Measurements from ENCODE around the gene MYBPHL. TPM values are rescaled to one million over a fixed set of nuclear protein-coding genes. Genes with fewer than 3 reads are reported as not detected.

The MYBPHL gene
- total RNA-seq, 1 donor from 2014 or later = not detected

- no peak for DNase-seq (ENCODE audit: low spot score)
- H3K4me3 Mint-ChIP-seq (ENCODE audit: unreplicated experiment) = no peak overlapping the region
- no peak for TF ChIP-seq CTCF (IDR thresholded peaks at IDR 0.05; ENCODE audit: unreplicated experiment)
- peaks cover 16% of the 10 kb centered on the region for H3K27me3 Mint-ChIP-seq (ENCODE audit: unreplicated experiment)
- no peaks in the 10 kb centered on the region for H3K36me3 Mint-ChIP-seq (ENCODE audit: low read depth, unreplicated experiment)
- H3K4me1 Mint-ChIP-seq (ENCODE audit: unreplicated experiment) = peaks cover 11% of the 10 kb centered on the region
- H3K27ac Mint-ChIP-seq (ENCODE audit: unreplicated experiment) = no peak overlapping the region
- H3K9me3 Mint-ChIP-seq (ENCODE audit: unreplicated experiment) = no peaks in the 10 kb centered on the region
Measured at GRCh38 chr1:109258481-109259466, 48.0 kb downstream of the MYBPHL start.

GRCh38 chr1:109257682-109258421, 49.0 kb downstream of the MYBPHL start:
- peaks cover 18% of the 10 kb centered on the region for H3K4me1 Mint-ChIP-seq (ENCODE audit: unreplicated experiment)

GRCh38 chr1:109256971-109257681, 49.7 kb downstream of the MYBPHL start:
- no peak overlapping the region for H3K27ac Mint-ChIP-seq (ENCODE audit: unreplicated experiment)
- H3K4me3 Mint-ChIP-seq (ENCODE audit: unreplicated experiment) = no peak overlapping the region
- H3K36me3 Mint-ChIP-seq (ENCODE audit: low read depth, unreplicated experiment) = no peaks in the 10 kb centered on the region
- no peak for TF ChIP-seq CTCF (IDR thresholded peaks at IDR 0.05; ENCODE audit: unreplicated experiment)
- H3K9me3 Mint-ChIP-seq (ENCODE audit: unreplicated experiment) = no peaks in the 10 kb centered on the region
- peaks cover 18% of the 10 kb centered on the region for H3K4me1 Mint-ChIP-seq (ENCODE audit: unreplicated experiment)
- peaks cover 20% of the 10 kb centered on the region for H3K27me3 Mint-ChIP-seq (ENCODE audit: unreplicated experiment)
- DNase-seq (ENCODE audit: low spot score) = no peak

More at GRCh38 chr1:109257682-109258421, 49.0 kb downstream of the MYBPHL start:
- Mint-ChIP-seq H3K27ac (ENCODE audit: unreplicated experiment) (no peak overlapping the region), H3K9me3 (ENCODE audit: unreplicated experiment) (no peaks in the 10 kb centered on the region), H3K36me3 (ENCODE audit: low read depth, unreplicated experiment) (no peaks in the 10 kb centered on the region), H3K4me3 (ENCODE audit: unreplicated experiment) (no peak overlapping the region), H3K27me3 (ENCODE audit: unreplicated experiment) (peaks cover 14% of the 10 kb centered on the region)
- DNase-seq (ENCODE audit: low spot score) = no peak
- no peak for TF ChIP-seq CTCF (IDR thresholded peaks at IDR 0.05; ENCODE audit: unreplicated experiment)

- Mint-ChIP-seq H3K27me3 (ENCODE audit: unreplicated experiment) (peaks cover 25% of the 10 kb centered on the region), H3K27ac (ENCODE audit: unreplicated experiment) (no peak overlapping the region), H3K9me3 (ENCODE audit: unreplicated experiment) (no peaks in the 10 kb centered on the region), H3K4me1 (ENCODE audit: unreplicated experiment) (peaks cover 18% of the 10 kb centered on the region), H3K36me3 (ENCODE audit: low read depth, unreplicated experiment) (no peaks in the 10 kb centered on the region), H3K4me3 (ENCODE audit: unreplicated experiment) (no peak overlapping the region)
- no peak for TF ChIP-seq CTCF (IDR thresholded peaks at IDR 0.05; ENCODE audit: unreplicated experiment)
- no peak for DNase-seq (ENCODE audit: low spot score)
Measured at GRCh38 chr1:109256085-109256484, 50.7 kb downstream of the MYBPHL start.
